Esophagus muscularis mucosa (tissue), 4 donors: Measurements from ENCODE around the gene CCDC150. TPM values are rescaled to one million over a fixed set of nuclear protein-coding genes. Genes with fewer than 3 reads are reported as not detected.

Source experiments
- DNase-seq: peaks from one replicate; pipeline ENCODE4 v3.0.0-alpha.2; 2017; ENCODE audit errors: extremely low spot score
- H3K27ac ChIP-seq, 4 donors: fragments of 200-600 bp; sonication (generic); replicated peaks in 1 of 4; 1 replicate in 3 of 4; 2 replicates in 1 of 4; pipeline ENCODE4 v1.5.1; 2016 to 2019; ENCODE audit warnings: mild to moderate bottlenecking in 1 of 4
- H3K27me3 ChIP-seq, 4 donors: fragments of 200-600 bp; sonication (generic); one replicate each; pipeline versions ENCODE4 v1.5.1 to v1.6.0; 2016 to 2019
- H3K36me3 ChIP-seq, 4 donors: fragments of 200-600 bp; sonication (generic); one replicate each; pipeline ENCODE4 v1.5.1; 2016 to 2019
- H3K4me1 ChIP-seq, 4 donors: fragments of 200-600 bp; sonication (generic); one replicate each; pipeline ENCODE4 v1.5.1; 2016 to 2019
- H3K4me3 ChIP-seq, 4 donors: fragments of 200-600 bp; sonication (generic); 1 replicate in 2 of 4; 2 replicates in 2 of 4; pipeline ENCODE4 v1.5.1; 2016 to 2019; ENCODE audit warnings: mild to moderate bottlenecking in 4 of 4, moderate library complexity in 1 of 4
- H3K9me3 ChIP-seq, 4 donors: fragments of 200-600 bp; sonication (generic); 1 replicate in 3 of 4; 2 replicates in 1 of 4; pipeline ENCODE4 v1.5.1; 2016 to 2019
- CTCF ChIP-seq, 3 experiments: fragments of 200-600 bp in 2 of 3; fragments of 450-650 bp in 1 of 3; sonication (generic) in 2 of 3; IDR thresholded peaks; one replicate each; pipeline ENCODE4 v1.5.1; 2017 to 2019; ENCODE audit warnings: antibody characterized with exemption in 3 of 3, mild to moderate bottlenecking in 2 of 3, moderate library complexity in 1 of 3
- EP300 ChIP-seq: sonication (generic); formaldehyde crosslinking; IDR thresholded peaks from one replicate; pipeline ENCODE4 v1.6.1; 2017; ENCODE audit warnings: antibody characterized with exemption
- POLR2A ChIP-seq: fragments of 450-650 bp; IDR thresholded peaks from one replicate; pipeline ENCODE4 v1.6.1; 2017; ENCODE audit warnings: antibody characterized with exemption, moderate library complexity, mild to moderate bottlenecking, low read depth
- POLR2AphosphoS5 ChIP-seq, 2 donors: sonication (generic); formaldehyde crosslinking; IDR thresholded peaks; one replicate each; pipeline ENCODE4 v1.6.1; 2017; ENCODE audit warnings: antibody characterized with exemption in 2 of 2
- WGBS: methylation state at CpG from one replicate; pipeline ENCODE4 v1.1.5; 2018; 5-methylcytosine and 5-hydroxymethylcytosine counted together
- intact Hi-C: fragments of 100-400 bp; cut with DNase I; formaldehyde crosslinking; loops from one replicate; pipeline ENCODE4 v1.15.1; 2023
- total RNA-seq, 4 donors: library from RNA; depleted of rRNA; stranded (reverse); fragments of >200 nt; gene quantifications; one replicate each; pipeline versions ENCODE4 v1.1.0 to v1.2.1, GENCODE V29; 2016

The CCDC150 gene
- total RNA-seq, 4 donors from 2014 or later, result 0.33 to 1.7 (median 0.91) TPM

- intact Hi-C loops, result no loop called here
- no peak for TF ChIP-seq CTCF (IDR thresholded peaks at IDR 0.05)
- TF ChIP-seq EP300, result no peak
- TF ChIP-seq POLR2A, result no peak
- no peak for TF ChIP-seq POLR2AphosphoS5 (IDR thresholded peaks at IDR 0.05)
- Histone ChIP-seq H3K27ac (no peak overlapping the region), H3K4me3 (no peak overlapping the region), H3K4me1 (no peaks in the 10 kb centered on the region), H3K9me3 (no peaks in the 10 kb centered on the region), H3K27me3 (no peaks in the 10 kb centered on the region), H3K36me3 (no peaks in the 10 kb centered on the region)
- WGBS, result 96% methylated on average over 1 of the region's 1 CpG
- no peak for DNase-seq
These were observed 20.3 kb downstream of the CCDC150 start for GRCh38 chr2:196659844-196660243.

- H3K36me3 ChIP-seq, result no peaks in the 10 kb centered on the region
- intact Hi-C loops, result no loop called here
These were observed 20.7 kb downstream of the CCDC150 start for GRCh38 chr2:196660244-196660643.

GRCh38 chr2:196670342-196670741, 30.8 kb downstream of the CCDC150 start:
- intact Hi-C loops, result no loop called here
- DNase-seq, result no peak
- TF ChIP-seq EP300 (no peak), CTCF (IDR thresholded peaks at IDR 0.05) (no peak), POLR2AphosphoS5 (IDR thresholded peaks at IDR 0.05) (no peak), POLR2A (no peak)
- Histone ChIP-seq H3K9me3 (no peaks in the 10 kb centered on the region), H3K27ac (no peak overlapping the region), H3K36me3 (no peaks in the 10 kb centered on the region), H3K4me3 (no peak overlapping the region), H3K4me1 (no peaks in the 10 kb centered on the region), H3K27me3 (no peaks in the 10 kb centered on the region)

More at GRCh38 chr2:196660244-196660643, 20.7 kb downstream of the CCDC150 start:
- DNase-seq, result no peak
- no peaks in the 10 kb centered on the region for H3K27me3 ChIP-seq
- H3K27ac ChIP-seq, result no peak overlapping the region
- no peak for TF ChIP-seq EP300
- TF ChIP-seq POLR2AphosphoS5 (IDR thresholded peaks at IDR 0.05), result no peak
- TF ChIP-seq POLR2A, result no peak
- no peak for TF ChIP-seq CTCF (IDR thresholded peaks at IDR 0.05)
- H3K9me3 ChIP-seq, result no peaks in the 10 kb centered on the region
- no peak overlapping the region for H3K4me3 ChIP-seq
- H3K4me1 ChIP-seq, result no peaks in the 10 kb centered on the region
- WGBS, result 90% methylated on average over 3 of the region's 3 CpGs

- WGBS, result 94% methylated on average over 3 of the region's 3 CpGs
- Histone ChIP-seq H3K4me1 (no peaks in the 10 kb centered on the region), H3K9me3 (no peaks in the 10 kb centered on the region), H3K27ac (no peak overlapping the region), H3K36me3 (no peaks in the 10 kb centered on the region), H3K4me3 (no peak overlapping the region), H3K27me3 (no peaks in the 10 kb centered on the region)
- DNase-seq, result no peak
- TF ChIP-seq POLR2AphosphoS5 (IDR thresholded peaks at IDR 0.05) (no peak), CTCF (IDR thresholded peaks at IDR 0.05) (no peak), EP300 (no peak), POLR2A (no peak)
- intact Hi-C loops, result no loop called here
These were observed 36.4 kb downstream of the CCDC150 start for GRCh38 chr2:196675963-196676362.

GRCh38 chr2:196677404-196677803, 37.9 kb downstream of the CCDC150 start:
- no peaks in the 10 kb centered on the region for H3K9me3 ChIP-seq
- no peak overlapping the region for H3K4me3 ChIP-seq
- TF ChIP-seq EP300 (no peak), POLR2A (no peak), POLR2AphosphoS5 (IDR thresholded peaks at IDR 0.05) (no peak), CTCF (IDR thresholded peaks at IDR 0.05) (no peak)
- no peaks in the 10 kb centered on the region for H3K27me3 ChIP-seq
- H3K4me1 ChIP-seq, result no peaks in the 10 kb centered on the region
- 84% methylated on average over 5 of the region's 5 CpGs for WGBS
- intact Hi-C loops, result no loop called here
- no peaks in the 10 kb centered on the region for H3K36me3 ChIP-seq
- H3K27ac ChIP-seq, result no peak overlapping the region
- DNase-seq, result no peak
